ENCODE measurements around the gene DUSP6.
A peak's percentile ranks its signal among the peaks of the same experiment; 100 is the strongest.

DUSP6 gene

GRCh38 chr12:89352492-89353187, at the start of gene DUSP6:
Gene DUSP6, minus strand, starts transcription at chr12:89352501. Its CDS starts 462 bp downstream, at chr12:89352039.
- Mint-ChIP-seq H3K27me3 (peaks cover 7% of the 10 kb centered on the region), H3K36me3 (peaks cover 36% of the 10 kb centered on the region), H3K27ac (peak within 1 kb of the TSS; percentile 97), H3K4me1 (peaks cover 56% of the 10 kb centered on the region), H3K4me3 (peak within 1 kb of the TSS; percentile 99), H3K9me3 (no peaks in the 10 kb centered on the region)
- CTCF ChIA-PET, result interaction anchor here (0.7 to 4.0 kb wide), 10 partner anchors 75 to 335 kb away, joined by 3 to 32 read pairs (median 8); no protein-coding TSS in a partner anchor
- DNase-seq, result peak; percentile 98

GRCh38 chr12:89401433-89402058, 49.2 kb upstream of the DUSP6 start:
- H3K9me3 Mint-ChIP-seq, result peaks cover 9% of the 10 kb centered on the region
- no peak overlapping the region for H3K4me3 Mint-ChIP-seq
- CTCF ChIA-PET, result no interaction called here
- peaks cover 21% of the 10 kb centered on the region for H3K36me3 Mint-ChIP-seq
- no peak overlapping the region for H3K27ac Mint-ChIP-seq
- H3K27me3 Mint-ChIP-seq, result no peaks in the 10 kb centered on the region
- DNase-seq, result no peak
- H3K4me1 Mint-ChIP-seq, result peaks cover 32% of the 10 kb centered on the region

GRCh38 chr12:89400415-89400814, 48.1 kb upstream of the DUSP6 start:
- peaks cover 9% of the 10 kb centered on the region for H3K9me3 Mint-ChIP-seq
- peaks cover 21% of the 10 kb centered on the region for H3K36me3 Mint-ChIP-seq
- no peak for DNase-seq
- CTCF ChIA-PET, result no interaction called here
- H3K4me3 Mint-ChIP-seq, result no peak overlapping the region
- H3K4me1 Mint-ChIP-seq, result peaks cover 38% of the 10 kb centered on the region
- no peaks in the 10 kb centered on the region for H3K27me3 Mint-ChIP-seq
- H3K27ac Mint-ChIP-seq, result no peak overlapping the region

DNA sequence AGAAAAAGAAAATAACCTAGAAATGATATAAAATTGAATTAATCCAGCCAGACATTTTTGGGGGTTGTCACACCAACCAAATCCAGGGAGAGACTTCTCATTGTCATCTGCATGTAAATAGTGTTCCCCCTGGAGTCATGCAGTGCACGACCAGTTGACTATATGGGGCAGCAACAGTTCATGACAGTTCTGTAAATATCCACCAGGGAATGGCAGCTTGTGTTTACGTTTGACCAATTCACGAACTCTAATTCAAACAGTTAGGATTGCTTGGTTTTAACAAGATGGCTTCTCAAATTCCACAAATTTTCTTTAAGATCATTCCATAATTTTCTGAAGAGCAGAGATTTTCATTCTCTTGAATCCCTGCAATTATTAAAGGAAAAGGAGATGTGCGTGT, 43.4 kb upstream of the DUSP6 start:
- peaks cover 46% of the 10 kb centered on the region for H3K4me1 Mint-ChIP-seq
- no peaks in the 10 kb centered on the region for H3K27me3 Mint-ChIP-seq
- H3K27ac Mint-ChIP-seq, result no peak overlapping the region
- CTCF ChIA-PET, result no interaction called here
- peaks cover 2% of the 10 kb centered on the region for H3K9me3 Mint-ChIP-seq
- peaks cover 10% of the 10 kb centered on the region for H3K36me3 Mint-ChIP-seq
- no peak overlapping the region for H3K4me3 Mint-ChIP-seq
- no peak for DNase-seq

DNA sequence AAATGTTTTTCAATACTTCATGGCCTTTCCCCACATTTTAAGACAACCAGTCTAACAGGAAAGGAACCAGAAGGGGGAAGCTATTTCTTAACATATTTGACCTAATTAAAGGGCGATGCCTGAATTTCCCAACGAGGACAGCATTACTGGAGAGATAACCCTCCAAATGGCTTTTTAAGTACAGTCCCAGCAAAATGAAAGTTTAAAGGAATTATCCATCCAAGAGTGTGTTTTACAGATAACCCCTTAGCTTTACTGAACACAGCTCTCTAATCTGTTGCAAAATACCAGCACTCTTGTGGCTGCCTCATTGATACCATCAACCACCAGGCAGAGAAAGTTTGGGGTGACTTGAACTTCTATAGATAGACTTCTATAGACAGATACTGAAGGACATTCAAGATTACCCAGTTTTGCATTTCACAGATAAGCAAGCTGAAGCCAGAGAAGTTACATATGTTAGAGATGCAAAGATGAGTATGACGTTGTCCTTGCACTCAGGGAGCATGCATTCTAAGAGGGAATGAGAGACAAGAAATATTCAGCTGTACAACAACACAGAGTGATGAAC, 41.3 kb upstream of the DUSP6 start:
- no peak overlapping the region for H3K27ac Mint-ChIP-seq
- H3K4me3 Mint-ChIP-seq, result no peak overlapping the region
- H3K36me3 Mint-ChIP-seq, result peaks cover 2% of the 10 kb centered on the region
- no peaks in the 10 kb centered on the region for H3K9me3 Mint-ChIP-seq
- DNase-seq, result no peak
- CTCF ChIA-PET, result no interaction called here
- no peaks in the 10 kb centered on the region for H3K27me3 Mint-ChIP-seq
- peaks cover 48% of the 10 kb centered on the region for H3K4me1 Mint-ChIP-seq

GRCh38 chr12:89392391-89392790, 40.1 kb upstream of the DUSP6 start:
- no peak for DNase-seq
- H3K4me3 Mint-ChIP-seq, result no peak overlapping the region
- no peaks in the 10 kb centered on the region for H3K36me3 Mint-ChIP-seq
- no peaks in the 10 kb centered on the region for H3K27me3 Mint-ChIP-seq
- no peak overlapping the region for H3K27ac Mint-ChIP-seq
- CTCF ChIA-PET, result no interaction called here
- peaks cover 37% of the 10 kb centered on the region for H3K4me1 Mint-ChIP-seq
- no peaks in the 10 kb centered on the region for H3K9me3 Mint-ChIP-seq

GRCh38 chr12:89391726-89392336, 39.5 kb upstream of the DUSP6 start:
- Mint-ChIP-seq H3K4me3 (no peak overlapping the region), H3K4me1 (peaks cover 32% of the 10 kb centered on the region), H3K27ac (no peak overlapping the region), H3K36me3 (no peaks in the 10 kb centered on the region), H3K9me3 (no peaks in the 10 kb centered on the region), H3K27me3 (no peaks in the 10 kb centered on the region)
- CTCF ChIA-PET, result no interaction called here
- no peak for DNase-seq

DNA sequence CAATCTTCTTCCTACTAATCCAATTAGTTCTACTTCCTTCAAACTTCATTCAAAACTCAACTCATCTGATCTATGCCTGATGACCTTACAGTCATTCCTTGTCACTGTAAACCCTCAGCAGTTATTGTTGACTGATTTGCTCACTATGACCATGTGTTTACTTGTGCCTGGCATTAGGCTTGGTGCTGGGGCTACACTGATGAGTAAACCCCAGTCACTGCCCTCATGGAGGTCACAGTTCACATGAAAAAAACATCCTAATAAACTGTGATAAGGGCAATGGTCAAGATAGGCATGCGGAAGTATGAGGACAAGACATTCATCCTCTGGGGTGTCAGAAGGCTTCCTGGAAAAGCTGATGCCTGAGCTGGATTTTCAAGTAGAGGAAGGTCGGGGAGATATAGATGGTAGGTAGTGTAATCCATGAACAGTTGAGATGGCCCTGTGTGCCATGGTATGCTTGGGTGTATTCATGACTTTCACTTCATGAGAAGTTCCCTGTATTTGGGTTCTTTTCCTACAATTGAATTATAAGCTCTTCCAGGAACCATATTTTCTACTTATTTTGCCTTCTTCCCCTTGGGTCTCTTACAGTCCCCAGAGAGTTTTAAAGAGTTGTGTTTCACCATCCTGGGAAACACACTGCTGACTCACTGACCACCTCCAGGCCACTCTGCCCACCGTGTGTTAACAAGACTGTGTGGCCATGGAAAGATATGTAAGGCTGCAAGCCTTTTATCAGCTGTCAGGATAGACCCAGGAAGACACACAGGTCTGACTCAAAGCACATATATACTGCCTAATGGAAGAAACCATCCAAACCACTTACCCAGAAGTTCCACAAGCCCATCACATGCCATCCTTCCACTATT, 38.7 kb upstream of the DUSP6 start:
- Mint-ChIP-seq H3K36me3 (no peaks in the 10 kb centered on the region), H3K4me3 (no peak overlapping the region), H3K27me3 (no peaks in the 10 kb centered on the region), H3K4me1 (peaks cover 25% of the 10 kb centered on the region), H3K27ac (no peak overlapping the region), H3K9me3 (no peaks in the 10 kb centered on the region)
- DNase-seq, result no peak
- CTCF ChIA-PET, result interaction anchor here (1.4 kb wide), 1 partner anchor 13 kb away, joined by 4 read pairs; no protein-coding TSS in a partner anchor

- DNase-seq, result no peak
- Mint-ChIP-seq H3K27me3 (no peaks in the 10 kb centered on the region), H3K9me3 (no peaks in the 10 kb centered on the region), H3K27ac (no peak overlapping the region), H3K4me3 (no peak overlapping the region), H3K36me3 (no peaks in the 10 kb centered on the region), H3K4me1 (peaks cover 24% of the 10 kb centered on the region)
- CTCF ChIA-PET, result interaction anchor here (0.7 to 1.4 kb wide), 3 partner anchors 14 to 369 kb away, joined by 3 to 4 read pairs (median 3); no protein-coding TSS in a partner anchor
These were observed 37.7 kb upstream of the DUSP6 start for GRCh38 chr12:89389755-89390661.

- CTCF ChIA-PET, result no interaction called here
- no peak overlapping the region for H3K27ac Mint-ChIP-seq
- H3K4me1 Mint-ChIP-seq, result peaks cover 36% of the 10 kb centered on the region
- H3K27me3 Mint-ChIP-seq, result peaks cover 4% of the 10 kb centered on the region
- DNase-seq, result no peak
- H3K4me3 Mint-ChIP-seq, result no peak overlapping the region
- no peaks in the 10 kb centered on the region for H3K36me3 Mint-ChIP-seq
- no peaks in the 10 kb centered on the region for H3K9me3 Mint-ChIP-seq
These were observed 33.8 kb upstream of the DUSP6 start for GRCh38 chr12:89386138-89386537.

DNA sequence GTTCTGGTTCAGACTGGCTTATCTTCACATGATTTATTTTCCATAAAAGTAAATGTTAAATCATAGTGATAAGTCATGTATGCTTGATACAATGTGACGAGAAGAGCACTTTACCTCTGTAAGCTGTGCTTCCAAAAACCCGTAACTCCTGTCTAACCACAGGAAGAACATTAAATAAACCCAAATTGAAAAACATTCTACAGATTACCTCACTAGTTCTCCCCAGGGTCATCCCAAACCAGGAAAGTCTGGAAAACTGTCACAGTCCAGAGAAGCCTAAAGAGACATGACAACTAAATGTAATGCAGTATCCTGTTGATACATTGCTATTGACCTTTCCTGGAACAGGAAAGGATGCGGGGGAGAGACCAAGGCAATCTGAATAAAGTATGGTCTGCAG, 32.5 kb upstream of the DUSP6 start:
- Mint-ChIP-seq H3K36me3 (no peaks in the 10 kb centered on the region), H3K4me3 (no peak overlapping the region), H3K27me3 (peaks cover 4% of the 10 kb centered on the region), H3K4me1 (peaks cover 26% of the 10 kb centered on the region), H3K9me3 (no peaks in the 10 kb centered on the region), H3K27ac (no peak overlapping the region)
- CTCF ChIA-PET, result no interaction called here
- DNase-seq, result no peak

GRCh38 chr12:89384050-89384758, 31.9 kb upstream of the DUSP6 start:
- H3K36me3 Mint-ChIP-seq, result no peaks in the 10 kb centered on the region
- peaks cover 22% of the 10 kb centered on the region for H3K4me1 Mint-ChIP-seq
- H3K4me3 Mint-ChIP-seq, result no peak overlapping the region
- no peaks in the 10 kb centered on the region for H3K9me3 Mint-ChIP-seq
- CTCF ChIA-PET, result no interaction called here
- peaks cover 4% of the 10 kb centered on the region for H3K27me3 Mint-ChIP-seq
- DNase-seq, result no peak
- H3K27ac Mint-ChIP-seq, result no peak overlapping the region

All from activated naive CD4-positive, alpha-beta T cell treated with anti-CD3 and anti-CD28 coated beads, Interleukin-2, amount 10 ng/mL, durations not matched to agents 7 days and 5 days (primary cell).